Fibroblast of villous mesenchyme (primary cell): ENCODE data around the gene CYB561. TPM values are rescaled to one million over a fixed set of nuclear protein-coding genes. Genes with fewer than 3 reads are reported as not detected.

Experiments used
- DNase-seq: peaks from one replicate; pipeline ENCODE4 v3.0.0-alpha.2; 2010; ENCODE audit warnings: low read depth
- H3K4me3 ChIP-seq: 2 replicates; pipeline ENCODE4 v1.5.1; 2011; ENCODE audit warnings: low read depth, mild to moderate bottlenecking, low read length
- CTCF ChIP-seq: IDR thresholded peaks from 2 replicates; pipeline ENCODE4 v1.5.1; 2012; ENCODE audit warnings: low read depth, mild to moderate bottlenecking, low read length; ENCODE audit not compliant: insufficient read depth
- total RNA-seq: library from RNA; depleted of rRNA; stranded (reverse); fragments of >200 nt; gene quantifications from 2 replicates; pipeline ENCODE4 v1.2.3, GENCODE V29; 2012

CYB561 gene
- total RNA-seq, 1 donor: 12.5 TPM

- TF ChIP-seq CTCF: no peak
- H3K4me3 ChIP-seq: no peak overlapping the region
- DNase-seq: no peak
Observed at GRCh38 chr17:63491413-63491812, 45.3 kb upstream of the CYB561 start.

- TF ChIP-seq CTCF: no peak
Observed at GRCh38 chr17:63490858-63491400, 44.8 kb upstream of the CYB561 start.

GRCh38 chr17:63490329-63490728, 44.2 kb upstream of the CYB561 start:
- no peak for DNase-seq
- no peak for TF ChIP-seq CTCF
- H3K4me3 ChIP-seq: no peak overlapping the region

More at GRCh38 chr17:63490858-63491400, 44.8 kb upstream of the CYB561 start:
- no peak overlapping the region for H3K4me3 ChIP-seq
- DNase-seq: no peak

- no peak for DNase-seq
- TF ChIP-seq CTCF: no peak
- H3K4me3 ChIP-seq: no peak overlapping the region
Observed at GRCh38 chr17:63489291-63489690, 43.2 kb upstream of the CYB561 start.

- H3K4me3 ChIP-seq: no peak overlapping the region
- no peak for TF ChIP-seq CTCF
- no peak for DNase-seq
Observed at GRCh38 chr17:63488851-63489250, 42.7 kb upstream of the CYB561 start.

GRCh38 chr17:63487014-63487339, 40.9 kb upstream of the CYB561 start:
- no peak for TF ChIP-seq CTCF
- DNase-seq: no peak
- H3K4me3 ChIP-seq: no peak overlapping the region

GRCh38 chr17:63486317-63487013, 40.4 kb upstream of the CYB561 start:
- no peak for DNase-seq
- no peak for TF ChIP-seq CTCF
- H3K4me3 ChIP-seq: no peak overlapping the region
